ENCODE results near the gene BRD9.
"Not testable (repeated sequence)": the region's sequence is repeated elsewhere in the genome, so short reads cannot be mapped to it uniquely, and the experiment has no call there.

Gene BRD9

DNA sequence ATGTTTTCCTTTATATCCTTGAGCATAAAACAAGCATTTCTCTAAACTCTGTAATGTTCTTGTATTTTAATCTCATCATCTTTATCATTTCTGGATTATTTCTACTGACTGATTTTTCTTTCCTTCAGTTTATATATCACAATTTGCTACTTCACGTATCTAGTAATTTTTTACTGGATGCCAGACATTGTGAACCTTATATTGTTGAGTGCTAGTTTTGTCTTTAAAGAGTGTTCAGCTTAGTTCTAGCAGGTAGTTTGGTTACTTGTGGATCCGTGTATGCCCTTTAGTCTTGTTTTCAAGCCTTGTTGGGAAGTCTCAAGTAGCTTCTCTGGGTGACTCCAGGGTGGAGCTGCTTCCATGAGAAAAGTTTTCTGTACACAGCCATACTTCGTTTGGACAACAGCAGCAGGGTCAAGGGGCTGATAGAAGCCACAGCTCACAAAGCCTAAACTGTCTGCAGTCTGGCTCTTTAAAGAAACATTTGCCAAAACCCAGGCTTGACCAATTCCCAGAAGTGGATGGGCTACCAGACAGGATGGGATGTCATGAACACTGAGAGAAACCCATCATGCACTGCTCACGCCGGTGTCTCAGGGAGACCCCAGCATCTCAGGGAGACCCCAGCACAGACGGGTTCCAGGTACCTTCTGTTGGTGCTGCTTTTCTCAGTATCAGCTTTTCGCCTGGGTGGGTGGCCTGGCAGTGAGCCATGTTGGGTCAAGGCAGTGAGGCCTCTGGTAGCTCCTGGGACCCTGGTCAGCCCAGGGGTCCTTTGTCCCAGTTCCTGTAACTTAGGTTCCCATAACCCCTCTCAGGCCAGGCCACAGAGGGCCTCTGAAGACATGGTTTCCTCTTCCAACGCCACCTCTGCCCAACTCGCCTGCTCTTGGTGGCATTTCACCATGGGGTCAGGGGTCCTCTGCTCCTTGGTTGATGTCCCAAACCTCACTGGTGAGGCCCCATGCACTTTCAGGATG is 29.1 kb upstream of the BRD9 start:
- no peak overlapping the region for H3K4me3 ChIP-seq (ENCODE audit: low read depth, low read length)
- TF ChIP-seq, protein P1, sequence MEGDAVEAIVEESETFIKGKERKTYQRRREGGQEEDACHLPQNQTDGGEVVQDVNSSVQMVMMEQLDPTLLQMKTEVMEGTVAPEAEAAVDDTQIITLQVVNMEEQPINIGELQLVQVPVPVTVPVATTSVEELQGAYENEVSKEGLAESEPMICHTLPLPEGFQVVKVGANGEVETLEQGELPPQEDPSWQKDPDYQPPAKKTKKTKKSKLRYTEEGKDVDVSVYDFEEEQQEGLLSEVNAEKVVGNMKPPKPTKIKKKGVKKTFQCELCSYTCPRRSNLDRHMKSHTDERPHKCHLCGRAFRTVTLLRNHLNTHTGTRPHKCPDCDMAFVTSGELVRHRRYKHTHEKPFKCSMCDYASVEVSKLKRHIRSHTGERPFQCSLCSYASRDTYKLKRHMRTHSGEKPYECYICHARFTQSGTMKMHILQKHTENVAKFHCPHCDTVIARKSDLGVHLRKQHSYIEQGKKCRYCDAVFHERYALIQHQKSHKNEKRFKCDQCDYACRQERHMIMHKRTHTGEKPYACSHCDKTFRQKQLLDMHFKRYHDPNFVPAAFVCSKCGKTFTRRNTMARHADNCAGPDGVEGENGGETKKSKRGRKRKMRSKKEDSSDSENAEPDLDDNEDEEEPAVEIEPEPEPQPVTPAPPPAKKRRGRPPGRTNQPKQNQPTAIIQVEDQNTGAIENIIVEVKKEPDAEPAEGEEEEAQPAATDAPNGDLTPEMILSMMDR (IDR thresholded peaks at IDR 0.05; ENCODE audit: low read depth, low read length) = no peak
- in situ Hi-C loops (cut with HindIII; ENCODE audit: low sequenced_read_pairs) = no loop called here
- DNase-seq (ENCODE audit: low read depth, low spot score) = no peak

DNA sequence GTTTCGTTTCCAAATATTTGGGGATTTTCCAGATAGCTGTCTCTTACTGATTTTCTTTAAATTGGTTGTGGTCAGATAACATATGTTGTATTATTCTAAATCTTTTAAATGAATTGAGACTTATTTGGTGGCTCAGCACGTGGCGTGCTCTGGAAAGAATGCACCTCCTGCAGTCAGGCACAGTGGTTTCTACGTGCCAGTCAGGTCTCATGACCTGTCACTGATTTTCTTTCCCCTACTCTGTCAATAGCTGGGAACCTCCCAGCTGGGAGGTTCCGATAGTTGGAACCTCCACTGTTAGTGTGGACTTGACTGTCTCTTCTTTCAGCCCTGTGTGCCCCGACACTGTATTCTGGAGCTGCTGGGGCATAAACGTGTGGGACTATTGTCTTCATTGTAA is 27.7 kb upstream of the BRD9 start:
- in situ Hi-C loops (cut with HindIII; ENCODE audit: low sequenced_read_pairs) = no loop called here
- no peak for DNase-seq (ENCODE audit: low read depth, low spot score)
- TF ChIP-seq, protein P1 (IDR thresholded peaks at IDR 0.05; ENCODE audit: low read depth, low read length) = no peak
- no peak overlapping the region for H3K4me3 ChIP-seq (ENCODE audit: low read depth, low read length)

DNA sequence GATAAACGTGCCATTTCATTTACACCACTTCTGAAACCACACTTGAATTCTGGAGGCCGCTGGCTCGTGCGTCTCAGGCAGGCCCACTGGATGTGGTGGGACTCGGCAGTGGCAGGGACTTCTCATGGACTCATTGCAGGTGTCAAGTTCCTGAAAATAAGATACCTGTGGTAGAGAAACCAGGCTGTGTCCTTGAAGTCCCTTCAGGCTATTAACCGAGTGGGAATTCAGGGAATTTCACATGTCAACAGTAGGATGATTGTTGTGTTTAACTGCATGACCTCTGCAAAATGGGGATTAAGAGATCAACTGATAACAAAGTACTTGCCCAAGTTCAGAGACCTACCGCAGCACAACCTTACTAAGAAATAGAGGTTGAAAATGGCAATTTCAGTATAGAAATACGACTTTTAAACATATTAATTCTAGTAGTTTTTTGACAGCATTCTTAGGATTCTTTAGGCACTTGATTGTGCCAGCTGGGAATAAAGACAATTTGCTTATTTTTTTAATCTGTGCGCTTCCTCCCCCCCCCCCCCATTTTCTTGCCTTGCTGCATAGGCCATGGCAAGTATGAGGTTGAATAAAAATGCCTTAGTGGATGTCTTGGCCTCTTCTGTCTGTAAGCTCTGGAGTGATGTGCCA is 26.9 kb upstream of the BRD9 start:
- TF ChIP-seq, protein P1 (IDR thresholded peaks at IDR 0.05; ENCODE audit: low read depth, low read length) = no peak
- no peak for DNase-seq (ENCODE audit: low read depth, low spot score)
- in situ Hi-C loops (cut with HindIII; ENCODE audit: low sequenced_read_pairs) = no loop called here

DNA sequence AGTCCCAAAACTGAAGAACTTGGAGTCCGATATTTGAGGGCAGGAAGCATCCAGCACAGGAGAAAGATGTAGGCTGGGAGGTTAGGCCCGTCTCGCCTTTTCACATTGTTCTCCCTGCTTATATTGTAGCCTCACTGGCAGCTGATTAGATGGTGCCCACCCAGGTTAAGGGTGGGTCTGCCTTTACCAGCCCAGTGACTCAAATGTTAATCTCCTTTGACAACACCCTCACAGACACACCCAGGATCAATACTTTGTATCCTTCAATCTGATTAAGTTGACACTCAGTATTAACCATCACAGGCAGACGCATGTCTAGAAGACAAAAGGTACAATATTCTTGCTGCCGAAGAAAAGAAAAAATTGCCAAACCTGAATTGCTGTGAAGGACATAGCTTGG is 26.1 kb upstream of the BRD9 start:
- H3K4me3 ChIP-seq (ENCODE audit: low read depth, low read length); DNase-seq (ENCODE audit: low read depth, low spot score); in situ Hi-C loops (cut with HindIII; ENCODE audit: low sequenced_read_pairs): not testable (repeated sequence)

More for the DNA sequence above, 26.9 kb upstream of the BRD9 start:
- no peak overlapping the region for H3K4me3 ChIP-seq (ENCODE audit: low read depth, low read length)

DNA sequence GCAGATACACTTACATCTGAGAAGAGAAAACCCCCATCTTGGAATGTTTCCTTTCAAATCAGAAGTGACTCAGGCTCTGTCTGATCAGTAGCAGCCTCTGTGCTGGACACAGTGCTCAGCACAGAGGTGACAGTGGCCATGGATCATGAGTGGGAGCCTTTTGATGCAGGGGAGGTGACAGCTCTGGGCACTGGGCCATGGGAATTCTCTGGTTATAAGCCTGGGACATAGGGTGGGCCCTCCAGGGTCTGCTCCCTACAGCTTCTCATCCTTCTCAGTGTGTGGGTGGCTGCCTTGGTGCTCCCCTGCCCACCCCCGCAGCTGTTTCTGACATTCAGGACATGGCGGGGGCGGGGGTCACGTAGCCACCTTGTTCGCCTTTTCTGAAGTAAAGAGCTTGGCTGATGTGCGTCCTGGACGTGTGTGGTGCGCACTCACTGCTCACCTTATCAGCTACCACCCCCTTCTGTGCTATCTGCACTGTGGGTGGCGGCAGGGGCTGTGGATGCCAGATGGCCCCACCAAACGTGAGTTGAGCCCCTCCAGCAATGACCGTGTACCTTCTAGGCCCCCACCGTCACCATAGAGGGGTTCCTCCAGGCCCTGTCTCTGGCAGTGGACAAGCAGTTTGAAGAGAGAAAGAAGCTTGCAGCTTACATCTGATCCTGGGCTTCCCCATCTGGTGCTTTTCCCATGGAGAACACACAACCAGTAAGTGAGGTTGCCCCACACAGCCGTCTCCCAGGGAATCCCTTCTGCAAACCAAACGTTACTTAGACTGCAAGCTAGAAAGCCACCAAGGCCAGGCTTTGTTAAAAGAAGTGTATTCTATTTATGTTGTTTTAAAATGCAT is 24.1 kb upstream of the BRD9 start:
- in situ Hi-C loops (cut with HindIII; ENCODE audit: low sequenced_read_pairs) = no loop called here
- TF ChIP-seq, protein P1 (IDR thresholded peaks at IDR 0.05; ENCODE audit: low read depth, low read length) = no peak
- no peak for DNase-seq (ENCODE audit: low read depth, low spot score)
- no peak overlapping the region for H3K4me3 ChIP-seq (ENCODE audit: low read depth, low read length)

DNA sequence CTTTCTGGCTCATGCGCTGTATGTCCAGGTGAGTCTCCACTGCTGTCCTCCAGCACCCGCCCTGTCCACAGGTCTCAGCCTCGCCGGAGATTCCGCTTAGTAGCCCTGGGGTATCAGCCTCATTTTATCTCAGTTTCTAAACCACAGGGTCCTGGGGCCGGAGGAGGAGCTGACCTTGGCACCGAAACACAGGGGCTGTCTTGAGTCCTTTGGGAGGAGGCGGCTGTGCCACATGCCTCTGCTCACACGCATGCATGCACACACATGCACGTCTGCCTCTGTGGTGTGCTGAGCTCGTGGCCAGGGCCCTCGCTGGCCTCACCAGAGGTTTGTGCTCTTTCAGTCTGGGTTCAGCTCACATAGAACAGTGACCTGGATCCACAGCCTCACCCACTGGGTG is 23.3 kb upstream of the BRD9 start:
- H3K4me3 ChIP-seq (ENCODE audit: low read depth, low read length) = no peak overlapping the region
- TF ChIP-seq, protein P1 (IDR thresholded peaks at IDR 0.05; ENCODE audit: low read depth, low read length) = no peak
- no peak for DNase-seq (ENCODE audit: low read depth, low spot score)
- in situ Hi-C loops (cut with HindIII; ENCODE audit: low sequenced_read_pairs) = no loop called here

DNA sequence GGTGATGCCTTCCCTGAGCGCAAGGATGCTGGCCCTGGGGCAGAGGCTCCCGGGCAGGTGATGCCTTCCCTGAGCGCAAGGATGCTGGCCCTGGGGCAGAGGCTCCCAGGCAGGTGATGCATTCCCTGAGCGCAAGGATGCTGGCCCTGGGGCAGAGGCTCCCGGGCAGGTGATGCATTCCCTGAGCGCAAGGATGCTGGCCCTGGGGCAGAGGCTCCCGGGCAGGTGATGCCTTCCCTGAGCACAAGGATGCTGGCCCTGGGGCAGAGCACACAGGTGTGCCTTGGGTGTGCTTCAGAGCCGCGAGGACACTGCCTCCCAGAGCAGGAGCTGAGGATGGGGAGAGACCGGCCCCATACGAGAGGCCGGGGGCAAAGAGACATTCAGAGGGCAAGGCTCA is 22.7 kb upstream of the BRD9 start:
- in situ Hi-C loops (cut with HindIII; ENCODE audit: low sequenced_read_pairs); H3K4me3 ChIP-seq (ENCODE audit: low read depth, low read length); DNase-seq (ENCODE audit: low read depth, low spot score): not testable (repeated sequence)

All from astrocyte of the spinal cord (primary cell).